ENCODE results near the gene PARVA. TPM values are rescaled to one million over a fixed set of nuclear protein-coding genes. Genes with fewer than 3 reads are reported as not detected.

PARVA gene
- total and polyA plus RNA-seq, 9 of the 15 experiments (the other 6 are each of a cell fraction or from before 2014, with no cell fraction given) = 0.11 TPM; not detected in 8

GRCh38 chr11:12377824-12378593 lies 638 bp downstream of the PARVA start:
- no peak overlapping the region for H3K9ac ChIP-seq (ENCODE audit: insufficient read depth in 1 of 2, low read depth in 2 of 2, low read length in 2 of 2)
- TF ChIP-seq ZBTB12 (CRISPR knock-in tag; IDR thresholded peaks at IDR 0.05) = no peak
- no peak for TF ChIP-seq SRSF1 (IDR thresholded peaks at IDR 0.05; ENCODE audit: low read depth, low read length)
- TF ChIP-seq CHD1 (IDR thresholded peaks at IDR 0.05; ENCODE audit: low read length) = no peak
- TF ChIP-seq ZNF830 (CRISPR knock-in tag; IDR thresholded peaks at IDR 0.05) = no peak
- no peak for TF ChIP-seq ZEB2 (IDR thresholded peaks at IDR 0.05)
- TF ChIP-seq TSHZ1 (CRISPR knock-in tag; IDR thresholded peaks at IDR 0.05) = no peak
- TF ChIP-seq CHD4 (IDR thresholded peaks at IDR 0.05; ENCODE audit: insufficient read depth, insufficient replicate concordance, low read depth, low read length, poor library complexity, severe bottlenecking) = no peak
- TF ChIP-seq CTCF (IDR thresholded peaks at IDR 0.05 in 2 of 3, conservative IDR thresholded peaks at IDR 0.05 in 1 of 3; ENCODE audit: insufficient read depth in 2 of 3, low read depth in 1 of 3, low read length in 3 of 3) = peak in 1 of 3 experiments; percentile 13; a peak in 1 of 6 replicates
- WGBS (ENCODE audit: insufficient coverage, low coverage, missing lambda C conversion rate) = 45% methylated on average over 34 of the region's 76 CpGs
- peak in 2 of 4 experiments; percentile 9 to 24 for DNase-seq (ENCODE audit: extremely low read depth in 1 of 4, low spot score in 3 of 4)
- no peaks in the 10 kb centered on the region for H3K36me3 ChIP-seq (ENCODE audit: control insufficient read depth, insufficient read depth, low read length)
- no peaks in the 10 kb centered on the region for H4K20me1 ChIP-seq (replicated peaks; ENCODE audit: control insufficient read depth, insufficient read depth, low read length)
- H3K4me1 ChIP-seq (replicated peaks in 1 of 2; ENCODE audit: control insufficient read depth in 2 of 2, insufficient read depth in 2 of 2, low read length in 2 of 2) = peaks cover 0 to 13% of the 10 kb centered on the region in 2 experiments; a peak in 1 of 5 replicates
- BruUV-seq (replicated peaks) = no TSS peak
- CTCF ChIA-PET (ENCODE audit: low intra/inter-chr PET ratio) = no interaction called here
- no peaks in the 10 kb centered on the region for H3K9me3 ChIP-seq (replicated peaks; ENCODE audit: control insufficient read depth, insufficient read depth, low read depth, low read length)
- H3K27me3 ChIP-seq (ENCODE audit: control insufficient read depth in 2 of 2, insufficient read depth in 2 of 2, low read length in 2 of 2) = peaks cover 8 to 29% of the 10 kb centered on the region in 2 experiments; a peak in 4 of 5 replicates
- intact Hi-C loops (cut with micrococcal nuclease) (no loop called here), in situ Hi-C loops (cut with MboI) (no loop called here)
- H3K79me2 ChIP-seq (ENCODE audit: control insufficient read depth, insufficient read depth, low read length) = no peaks in the 10 kb centered on the region
- POLR2A ChIA-PET = no interaction called here
- FAIRE-seq = no peak
- H3K9me1 ChIP-seq (ENCODE audit: control insufficient read depth, insufficient read depth, low read length) = no peaks in the 10 kb centered on the region
- H3K4me2 ChIP-seq (ENCODE audit: insufficient read depth, low read length) = no peak overlapping the region
- no peak overlapping the region for H3K4me3 ChIP-seq
- peak; percentile 52; the same call in 1 of the 3 replicates for ATAC-seq
- H2AFZ ChIP-seq (ENCODE audit: low read depth, low read length) = peak overlapping the region; percentile 33; the same call in 1 of the 2 replicates
- no peak overlapping the region for H3K27ac ChIP-seq (ENCODE audit: extremely low read depth, low read depth, low read length)

Data from K562 (cell line).